ENCODE measurements around the gene CNTNAP5.

CNTNAP5 gene

GRCh38 chr2:124112206-124112605 is 87.1 kb downstream of the CNTNAP5 start:
- H3K4me3 ChIP-seq (ENCODE audit: low read depth, low read length): no peak overlapping the region
- DNase-seq (ENCODE audit: low read depth): no peak
- TF ChIP-seq, protein P1, sequence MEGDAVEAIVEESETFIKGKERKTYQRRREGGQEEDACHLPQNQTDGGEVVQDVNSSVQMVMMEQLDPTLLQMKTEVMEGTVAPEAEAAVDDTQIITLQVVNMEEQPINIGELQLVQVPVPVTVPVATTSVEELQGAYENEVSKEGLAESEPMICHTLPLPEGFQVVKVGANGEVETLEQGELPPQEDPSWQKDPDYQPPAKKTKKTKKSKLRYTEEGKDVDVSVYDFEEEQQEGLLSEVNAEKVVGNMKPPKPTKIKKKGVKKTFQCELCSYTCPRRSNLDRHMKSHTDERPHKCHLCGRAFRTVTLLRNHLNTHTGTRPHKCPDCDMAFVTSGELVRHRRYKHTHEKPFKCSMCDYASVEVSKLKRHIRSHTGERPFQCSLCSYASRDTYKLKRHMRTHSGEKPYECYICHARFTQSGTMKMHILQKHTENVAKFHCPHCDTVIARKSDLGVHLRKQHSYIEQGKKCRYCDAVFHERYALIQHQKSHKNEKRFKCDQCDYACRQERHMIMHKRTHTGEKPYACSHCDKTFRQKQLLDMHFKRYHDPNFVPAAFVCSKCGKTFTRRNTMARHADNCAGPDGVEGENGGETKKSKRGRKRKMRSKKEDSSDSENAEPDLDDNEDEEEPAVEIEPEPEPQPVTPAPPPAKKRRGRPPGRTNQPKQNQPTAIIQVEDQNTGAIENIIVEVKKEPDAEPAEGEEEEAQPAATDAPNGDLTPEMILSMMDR (IDR thresholded peaks at IDR 0.05; ENCODE audit: control insufficient read depth, extremely low read depth, insufficient read depth): no peak

DNA sequence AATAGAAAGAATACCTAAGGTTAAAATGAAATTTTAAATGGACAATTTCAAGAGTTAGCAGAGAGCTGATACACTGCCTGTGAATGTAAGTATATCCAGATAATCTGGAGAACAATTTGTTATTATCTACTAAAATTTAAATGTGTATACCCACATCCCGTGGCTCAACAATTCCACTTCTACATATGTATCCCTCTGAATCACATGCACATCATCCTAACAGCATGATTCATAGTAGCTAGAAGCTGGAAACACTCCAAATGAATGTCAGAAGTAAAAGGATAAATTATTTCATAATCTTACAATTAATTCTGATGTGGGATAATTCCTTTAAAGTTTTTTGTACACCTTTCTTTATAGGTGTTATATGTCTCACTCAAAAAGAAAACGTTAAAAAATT is 87.9 kb downstream of the CNTNAP5 start:
- no peak overlapping the region for H3K4me3 ChIP-seq (ENCODE audit: low read depth, low read length)
- TF ChIP-seq, protein P1 (IDR thresholded peaks at IDR 0.05; ENCODE audit: control insufficient read depth, extremely low read depth, insufficient read depth): no peak
- DNase-seq (ENCODE audit: low read depth): no peak

DNA sequence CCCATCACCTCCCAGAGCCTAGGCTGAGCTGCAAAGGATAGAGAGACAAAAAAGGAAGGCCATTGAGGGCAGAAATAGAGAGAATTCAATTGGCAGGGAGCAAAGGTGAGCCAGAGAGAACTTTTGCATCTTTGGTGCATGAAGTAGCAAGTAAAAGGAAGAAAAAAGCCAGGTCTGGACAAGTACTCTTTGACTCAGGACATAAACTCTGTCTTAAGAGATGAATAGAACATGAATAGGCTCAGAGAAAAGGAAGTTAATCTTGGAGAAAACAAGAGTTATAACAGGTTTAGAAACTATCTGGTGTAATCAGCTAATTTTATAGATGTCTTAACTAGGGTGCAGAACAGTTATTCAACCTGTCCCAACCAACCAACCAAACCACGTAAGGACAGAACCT is 95.2 kb downstream of the CNTNAP5 start:
- TF ChIP-seq, protein P1 (IDR thresholded peaks at IDR 0.05; ENCODE audit: control insufficient read depth, extremely low read depth, insufficient read depth): no peak
- H3K4me3 ChIP-seq (ENCODE audit: low read depth, low read length): no peak overlapping the region

GRCh38 chr2:124121106-124121505 is 96.0 kb downstream of the CNTNAP5 start:
- TF ChIP-seq, protein P1 (IDR thresholded peaks at IDR 0.05; ENCODE audit: control insufficient read depth, extremely low read depth, insufficient read depth): no peak
- DNase-seq (ENCODE audit: low read depth): no peak
- no peak overlapping the region for H3K4me3 ChIP-seq (ENCODE audit: low read depth, low read length)

More for the DNA sequence above, 95.2 kb downstream of the CNTNAP5 start:
- DNase-seq (ENCODE audit: low read depth): no peak

DNA sequence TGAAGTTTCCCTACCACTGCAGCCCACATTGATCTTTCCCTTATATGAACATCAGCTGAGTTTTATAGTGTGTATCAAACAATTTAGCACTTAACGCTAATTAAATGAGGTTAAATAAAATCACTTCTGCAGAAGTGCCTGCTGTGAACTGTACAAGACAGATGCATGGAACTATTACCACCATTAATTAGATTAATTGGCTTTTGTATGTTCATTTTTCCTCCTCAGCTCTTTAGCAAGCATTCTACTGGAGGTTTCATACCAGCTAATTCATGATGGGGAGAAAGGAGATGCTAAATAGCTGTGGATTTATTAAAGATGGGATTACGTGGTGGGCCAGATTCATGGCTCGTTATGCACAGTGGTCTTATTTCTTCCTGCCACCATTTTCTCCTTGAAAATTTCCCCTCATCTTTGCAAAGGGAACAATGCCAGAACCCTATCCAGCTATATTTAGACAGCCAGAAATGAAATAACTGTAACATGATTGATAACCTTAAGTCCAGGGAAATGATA is 96.7 kb downstream of the CNTNAP5 start:
- H3K4me3 ChIP-seq (ENCODE audit: low read depth, low read length): no peak overlapping the region
- TF ChIP-seq, protein P1 (IDR thresholded peaks at IDR 0.05; ENCODE audit: control insufficient read depth, extremely low read depth, insufficient read depth): no peak
- no peak for DNase-seq (ENCODE audit: low read depth)

DNA sequence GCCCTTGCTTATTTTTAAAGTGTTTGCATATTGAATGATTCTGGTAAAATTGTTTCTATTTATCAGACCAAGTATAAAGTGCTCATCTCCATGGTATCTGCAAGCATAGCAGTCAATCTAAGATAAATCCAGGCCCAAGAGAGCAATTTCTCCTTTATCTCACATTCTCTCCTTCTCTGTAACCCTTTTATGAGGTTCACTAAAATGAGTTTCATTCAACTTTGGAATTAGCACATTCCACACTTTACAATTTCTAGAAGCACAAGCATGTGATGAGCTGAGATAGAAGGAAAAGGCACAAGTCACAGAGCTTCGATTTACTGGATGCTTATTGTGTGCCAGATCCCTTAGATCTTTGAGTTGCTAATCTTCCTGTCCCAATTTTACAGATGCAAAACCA is 97.3 kb downstream of the CNTNAP5 start:
- H3K4me3 ChIP-seq (ENCODE audit: low read depth, low read length): no peak overlapping the region
- TF ChIP-seq, protein P1 (IDR thresholded peaks at IDR 0.05; ENCODE audit: control insufficient read depth, extremely low read depth, insufficient read depth): no peak
- DNase-seq (ENCODE audit: low read depth): no peak

DNA sequence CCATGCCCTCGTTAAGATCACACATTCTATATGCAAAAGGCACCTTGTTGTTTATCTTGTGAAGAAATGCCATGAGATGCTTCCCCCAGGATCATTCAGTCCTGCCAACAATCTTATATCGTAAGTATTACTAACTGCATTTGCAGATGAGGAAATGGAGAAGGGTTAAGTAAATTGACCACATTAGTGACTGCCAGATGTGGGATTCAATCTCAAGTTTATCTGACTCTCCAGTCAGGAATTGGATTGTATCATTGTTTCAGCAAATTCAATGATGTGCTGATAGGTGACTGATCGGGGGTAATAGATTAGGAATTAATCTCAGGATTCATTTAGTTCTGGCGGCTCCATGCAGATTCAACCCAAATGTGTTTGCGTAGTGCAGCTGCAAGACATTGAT is 106.2 kb downstream of the CNTNAP5 start:
- TF ChIP-seq, protein P1 (IDR thresholded peaks at IDR 0.05; ENCODE audit: control insufficient read depth, extremely low read depth, insufficient read depth): no peak
- no peak for DNase-seq (ENCODE audit: low read depth)
- no peak overlapping the region for H3K4me3 ChIP-seq (ENCODE audit: low read depth, low read length)
